GM12872 (cell line): ENCODE measurements around the gene TNS2.

Experiments used
- TF ChIP-seq, protein P1 (sequence below): IDR thresholded peaks from 3 replicates; pipeline ENCODE4 v1.5.1; 2011; ENCODE audit warnings: low read depth, mild to moderate bottlenecking, low read length, moderate library complexity; ENCODE audit not compliant: insufficient read depth

Gene TNS2

DNA sequence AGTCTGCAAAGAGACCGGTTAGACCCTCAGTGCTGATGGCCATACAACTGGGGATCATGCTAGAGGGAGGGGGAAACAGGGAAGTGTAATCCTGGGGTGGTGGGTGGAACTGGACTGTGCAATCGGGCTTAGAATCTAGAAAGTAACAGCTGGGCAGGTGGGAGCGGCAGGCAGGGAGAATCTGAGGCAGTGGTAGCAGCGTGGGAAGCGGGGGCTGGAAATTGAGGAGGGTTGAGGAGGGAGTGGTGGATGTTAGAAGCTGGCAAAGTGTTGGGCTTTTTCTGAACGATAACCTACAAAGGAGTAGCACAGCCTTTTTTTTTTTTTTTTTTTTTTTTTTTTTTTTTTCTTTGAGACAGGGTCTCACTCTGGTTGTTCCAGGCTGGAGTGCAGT, 44.5 kb downstream of the TNS2 start:
- TF ChIP-seq, protein P1, sequence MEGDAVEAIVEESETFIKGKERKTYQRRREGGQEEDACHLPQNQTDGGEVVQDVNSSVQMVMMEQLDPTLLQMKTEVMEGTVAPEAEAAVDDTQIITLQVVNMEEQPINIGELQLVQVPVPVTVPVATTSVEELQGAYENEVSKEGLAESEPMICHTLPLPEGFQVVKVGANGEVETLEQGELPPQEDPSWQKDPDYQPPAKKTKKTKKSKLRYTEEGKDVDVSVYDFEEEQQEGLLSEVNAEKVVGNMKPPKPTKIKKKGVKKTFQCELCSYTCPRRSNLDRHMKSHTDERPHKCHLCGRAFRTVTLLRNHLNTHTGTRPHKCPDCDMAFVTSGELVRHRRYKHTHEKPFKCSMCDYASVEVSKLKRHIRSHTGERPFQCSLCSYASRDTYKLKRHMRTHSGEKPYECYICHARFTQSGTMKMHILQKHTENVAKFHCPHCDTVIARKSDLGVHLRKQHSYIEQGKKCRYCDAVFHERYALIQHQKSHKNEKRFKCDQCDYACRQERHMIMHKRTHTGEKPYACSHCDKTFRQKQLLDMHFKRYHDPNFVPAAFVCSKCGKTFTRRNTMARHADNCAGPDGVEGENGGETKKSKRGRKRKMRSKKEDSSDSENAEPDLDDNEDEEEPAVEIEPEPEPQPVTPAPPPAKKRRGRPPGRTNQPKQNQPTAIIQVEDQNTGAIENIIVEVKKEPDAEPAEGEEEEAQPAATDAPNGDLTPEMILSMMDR: no peak

DNA sequence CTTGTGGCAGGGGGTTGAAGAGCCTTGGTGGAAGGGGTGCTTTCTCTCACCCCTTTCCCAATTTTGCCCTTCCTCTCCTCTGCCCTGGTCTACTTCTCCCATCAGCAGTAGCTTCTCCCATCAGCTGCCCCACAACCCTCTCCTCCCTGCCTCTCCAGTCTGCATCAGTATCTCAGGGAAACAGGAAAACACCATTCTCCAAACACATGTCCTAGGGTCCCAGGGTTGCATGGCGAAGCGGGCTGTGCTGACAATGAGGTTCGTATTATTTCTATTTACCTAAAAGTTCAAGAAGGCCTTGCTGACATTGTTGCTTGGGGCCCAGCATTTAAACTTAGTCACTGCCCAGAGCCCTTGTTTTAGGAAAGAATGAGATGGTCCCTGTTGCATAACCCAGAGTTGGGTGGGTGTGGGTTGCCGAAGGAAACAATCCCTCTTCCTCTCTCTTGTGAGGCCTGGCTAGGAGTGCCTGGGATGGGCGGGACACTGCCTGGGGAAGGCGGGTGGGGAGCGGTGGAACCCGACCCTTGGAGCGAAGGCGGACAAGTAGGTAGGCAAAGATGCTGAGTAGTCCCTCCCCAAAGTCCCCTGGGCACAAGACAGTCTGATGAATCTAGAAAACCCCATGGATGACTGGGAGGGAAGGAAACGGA, 46.4 kb downstream of the TNS2 start:
- TF ChIP-seq, protein P1: no peak

DNA sequence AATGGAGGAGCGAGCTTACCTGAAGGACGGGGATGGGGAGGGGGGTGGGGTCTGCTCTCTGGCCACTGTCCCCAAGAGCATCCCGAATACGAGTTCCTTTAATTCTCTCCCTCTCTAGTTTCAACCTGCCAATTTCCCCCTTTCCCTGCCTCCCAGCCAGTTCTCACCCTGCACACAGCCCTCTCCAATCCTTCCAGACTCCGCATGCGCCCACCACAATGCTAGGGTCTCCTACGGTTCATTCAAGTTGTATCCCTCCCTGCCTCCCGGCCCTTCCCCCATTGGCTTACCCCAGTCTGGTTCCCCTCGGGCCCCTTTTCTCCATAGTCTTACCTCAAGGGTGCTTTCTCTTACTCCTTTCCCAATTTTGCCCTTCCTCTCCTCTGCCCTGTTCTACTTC, 46.9 kb downstream of the TNS2 start:
- TF ChIP-seq, protein P1: no peak

DNA sequence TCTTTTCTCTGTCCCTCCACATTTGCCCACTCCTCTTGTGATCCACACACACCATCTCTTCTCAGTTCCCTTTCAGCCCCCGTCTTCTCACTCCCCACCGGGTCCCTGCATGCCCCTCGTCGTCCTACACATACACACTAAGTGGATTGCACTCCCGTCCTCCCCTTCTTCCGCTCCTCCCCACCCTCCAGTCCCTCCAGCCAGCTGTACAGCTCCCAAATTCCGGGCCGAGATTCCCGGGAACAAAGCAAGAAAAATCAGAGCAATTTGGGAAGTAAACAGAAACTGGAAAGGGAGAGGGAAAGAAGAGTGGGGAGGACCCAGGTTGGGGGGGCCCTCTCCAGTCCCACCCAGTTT, 47.3 kb downstream of the TNS2 start:
- TF ChIP-seq, protein P1: no peak

DNA sequence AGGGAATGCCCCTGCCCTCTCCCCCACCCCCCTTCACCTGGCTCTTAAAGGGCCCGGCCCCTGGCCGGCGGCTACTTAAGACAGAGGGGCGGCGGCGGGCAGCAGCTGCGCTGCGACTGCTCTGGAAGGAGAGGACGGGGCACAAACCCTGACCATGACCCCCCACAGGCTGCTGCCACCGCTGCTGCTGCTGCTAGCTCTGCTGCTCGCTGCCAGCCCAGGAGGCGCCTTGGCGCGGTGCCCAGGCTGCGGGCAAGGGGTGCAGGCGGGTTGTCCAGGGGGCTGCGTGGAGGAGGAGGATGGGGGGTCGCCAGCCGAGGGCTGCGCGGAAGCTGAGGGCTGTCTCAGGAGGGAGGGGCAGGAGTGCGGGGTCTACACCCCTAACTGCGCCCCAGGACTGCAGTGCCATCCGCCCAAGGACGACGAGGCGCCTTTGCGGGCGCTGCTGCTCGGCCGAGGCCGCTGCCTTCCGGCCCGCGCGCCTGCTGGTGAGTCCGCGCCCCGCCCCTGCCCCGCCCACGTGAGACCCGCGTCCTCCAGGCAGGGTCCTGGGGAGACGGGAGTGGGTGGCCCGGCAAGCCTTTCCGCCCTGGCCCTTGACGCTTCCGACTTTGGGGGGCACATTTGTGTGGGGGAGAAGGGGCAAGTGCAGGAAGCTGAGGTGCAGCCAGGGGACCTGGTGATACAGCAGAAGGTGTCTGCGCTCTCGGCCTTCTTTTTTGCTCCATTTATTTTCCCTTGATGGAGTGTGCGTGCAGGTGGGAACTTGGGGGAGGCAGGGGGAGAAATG, 47.9 kb downstream of the TNS2 start, which contains the start of gene IGFBP6:
Gene IGFBP6 (plus strand): TSS at position 104 of the 790 bp plus-strand sequence. CDS start 51 bp downstream, at position 155.
- TF ChIP-seq, protein P1: no peak

DNA sequence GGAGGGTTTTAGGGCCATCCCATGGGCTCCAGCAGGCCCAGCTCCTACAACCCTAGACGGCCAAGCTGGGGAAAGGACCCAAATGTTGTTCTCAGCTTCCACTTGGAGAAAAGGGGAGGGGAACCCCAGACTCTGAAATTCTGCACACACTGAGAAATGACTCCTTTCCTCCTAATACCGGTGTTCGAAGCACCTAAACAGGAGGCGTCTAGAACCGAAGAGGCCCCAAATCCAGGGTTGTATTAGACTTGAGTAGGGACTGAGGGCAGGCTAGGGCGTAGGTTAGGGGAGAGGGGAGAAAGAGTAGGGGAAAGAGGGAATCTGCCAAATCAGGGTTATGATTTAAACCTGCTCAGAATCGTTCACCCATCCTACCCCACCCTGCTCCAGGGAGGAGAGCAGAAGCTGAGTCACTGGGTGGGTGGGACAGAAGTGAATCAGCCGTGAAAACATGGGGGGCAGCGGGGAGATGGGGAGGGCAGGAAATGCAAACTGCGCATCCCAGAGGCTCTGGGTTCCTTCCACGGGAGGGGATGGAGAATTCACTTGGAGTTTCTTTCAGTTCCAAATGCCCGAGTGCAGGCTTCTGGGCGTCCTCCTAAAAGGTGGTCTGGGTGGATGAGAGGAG, 48.6 kb downstream of the TNS2 start:
- TF ChIP-seq, protein P1: no peak
